Measurements from ENCODE around the gene WDR13.

WDR13 gene

DNA sequence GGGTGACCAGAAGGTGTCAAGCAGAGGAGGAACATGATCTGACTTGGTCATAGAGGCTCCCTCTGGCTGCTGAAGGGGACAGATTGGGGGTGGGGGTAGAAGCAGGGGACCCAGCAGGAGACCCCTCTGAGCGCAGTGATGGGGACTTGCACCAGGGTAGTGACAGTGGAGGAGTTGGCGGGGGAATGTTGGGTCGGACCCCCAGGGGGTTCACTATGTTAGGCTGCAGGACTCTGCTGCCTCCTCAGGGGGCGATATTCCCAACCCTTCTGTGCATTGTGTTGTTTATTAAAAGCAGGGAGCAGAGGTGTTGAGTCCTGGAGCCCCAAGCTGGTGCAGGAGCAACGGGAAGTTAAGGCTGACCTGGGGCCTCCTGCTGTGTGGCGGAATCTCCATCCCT is 8.8 kb downstream of the WDR13 start:
- H3K36me3 ChIP-seq = peaks cover 34% of the 10 kb centered on the region
- TF ChIP-seq CTCF (IDR thresholded peaks at IDR 0.05) = no peak

GRCh38 chrX:48611703-48612102 is 14.4 kb downstream of the WDR13 start:
- Histone ChIP-seq H3K4me3 (ENCODE audit: low read depth in 1 of 2, low read length in 1 of 2) (no peak overlapping the region), H3K4me1 (ENCODE audit: control insufficient read depth in 1 of 2, insufficient read depth in 1 of 2, low read depth in 1 of 2, low read length in 1 of 2) (no peaks in the 10 kb centered on the region), H3K27me3 (no peaks in the 10 kb centered on the region), H3K9me3 (no peaks in the 10 kb centered on the region), H3K36me3 (no peaks in the 10 kb centered on the region), H3K27ac (no peak overlapping the region)
- no peak for TF ChIP-seq CTCF (IDR thresholded peaks at IDR 0.05)

More for the DNA sequence above, 8.8 kb downstream of the WDR13 start:
- no peaks in the 10 kb centered on the region for H3K9me3 ChIP-seq
- no peak overlapping the region for H3K4me3 ChIP-seq (ENCODE audit: low read depth in 1 of 2, low read length in 1 of 2)
- no peaks in the 10 kb centered on the region for H3K27me3 ChIP-seq
- peaks cover 0 to 10% of the 10 kb centered on the region in 2 experiments for H3K4me1 ChIP-seq (ENCODE audit: control insufficient read depth in 1 of 2, insufficient read depth in 1 of 2, low read depth in 1 of 2, low read length in 1 of 2)
- H3K27ac ChIP-seq = no peak overlapping the region

- no peak overlapping the region for H3K27ac ChIP-seq
- no peaks in the 10 kb centered on the region for H3K36me3 ChIP-seq
- no peak for TF ChIP-seq CTCF (IDR thresholded peaks at IDR 0.05)
- no peaks in the 10 kb centered on the region for H3K4me1 ChIP-seq (ENCODE audit: control insufficient read depth in 1 of 2, insufficient read depth in 1 of 2, low read depth in 1 of 2, low read length in 1 of 2)
- H3K4me3 ChIP-seq (ENCODE audit: low read depth in 1 of 2, low read length in 1 of 2) = no peak overlapping the region
- no peaks in the 10 kb centered on the region for H3K9me3 ChIP-seq
- no peaks in the 10 kb centered on the region for H3K27me3 ChIP-seq
These were observed 16.3 kb downstream of the WDR13 start for GRCh38 chrX:48613502-48614160.

- no peaks in the 10 kb centered on the region for H3K36me3 ChIP-seq
- no peak for TF ChIP-seq CTCF (IDR thresholded peaks at IDR 0.05)
These were observed 19.3 kb downstream of the WDR13 start for GRCh38 chrX:48616576-48616975.

GRCh38 chrX:48617542-48618340 is 20.4 kb downstream of the WDR13 start:
- Histone ChIP-seq H3K9me3 (no peaks in the 10 kb centered on the region), H3K4me1 (ENCODE audit: control insufficient read depth in 1 of 2, insufficient read depth in 1 of 2, low read depth in 1 of 2, low read length in 1 of 2) (no peaks in the 10 kb centered on the region), H3K27ac (no peak overlapping the region), H3K27me3 (no peaks in the 10 kb centered on the region), H3K4me3 (ENCODE audit: low read depth in 1 of 2, low read length in 1 of 2) (no peak overlapping the region), H3K36me3 (no peaks in the 10 kb centered on the region)
- no peak for TF ChIP-seq CTCF (IDR thresholded peaks at IDR 0.05)

More at GRCh38 chrX:48616576-48616975, 19.3 kb downstream of the WDR13 start:
- no peak overlapping the region for H3K27ac ChIP-seq
- H3K9me3 ChIP-seq = no peaks in the 10 kb centered on the region
- H3K27me3 ChIP-seq = no peaks in the 10 kb centered on the region
- H3K4me1 ChIP-seq (ENCODE audit: control insufficient read depth in 1 of 2, insufficient read depth in 1 of 2, low read depth in 1 of 2, low read length in 1 of 2) = no peaks in the 10 kb centered on the region
- H3K4me3 ChIP-seq (ENCODE audit: low read depth in 1 of 2, low read length in 1 of 2) = no peak overlapping the region

Data from neutrophil (primary cell).